Stimulated activated naive B cell treated with anti-CD40 and anti-IgM and Interleukin-4, amounts not matched to agents 10 μg/mL and 1 μg/mL and 100 μg/mL, for 72 hours (primary cell): ENCODE measurements around the gene ATP8A2.

Experiments
- ATAC-seq, 2 donors: fragments of 150-1000 bp; cut with Tn5 transposase; replicated peaks; 2 replicates each; pipeline ENCODE4 v1.10.0; 2021; ENCODE audit warnings: moderate library complexity in 1 of 2
- DNase-seq: peaks from one replicate; pipeline ENCODE4 v3.0.0; 2021
- H3K27ac Mint-ChIP-seq: one replicate; pipeline ENCODE4 v1.8.0; 2022; ENCODE audit warnings: mild to moderate bottlenecking, mixed read lengths
- H3K27me3 Mint-ChIP-seq, 2 donors: one replicate each; pipeline ENCODE4 v1.8.0; 2022; ENCODE audit warnings: mixed read lengths in 2 of 2
- H3K36me3 Mint-ChIP-seq, 2 donors: one replicate each; pipeline ENCODE4 v1.8.0; 2022; ENCODE audit warnings: mixed read lengths in 2 of 2, mild to moderate bottlenecking in 1 of 2
- H3K4me1 Mint-ChIP-seq, 2 donors: one replicate each; pipeline ENCODE4 v1.8.0; 2022; ENCODE audit warnings: mixed read lengths in 2 of 2, mild to moderate bottlenecking in 1 of 2
- H3K4me3 Mint-ChIP-seq, 2 donors: one replicate each; pipeline ENCODE4 v1.8.0; 2022; ENCODE audit warnings: mild to moderate bottlenecking in 2 of 2, mixed read lengths in 2 of 2, moderate library complexity in 1 of 2
- H3K9me3 Mint-ChIP-seq, 2 donors: one replicate each; pipeline ENCODE4 v1.8.0; 2022; ENCODE audit warnings: mixed read lengths in 2 of 2, mild to moderate bottlenecking in 1 of 2

ATP8A2 gene

GRCh38 chr13:25727250-25727649, 355.5 kb downstream of the ATP8A2 start:
- Mint-ChIP-seq H3K4me3 (no peak overlapping the region), H3K9me3 (peaks cover 0 to 4% of the 10 kb centered on the region in 2 donors), H3K4me1 (no peaks in the 10 kb centered on the region), H3K27ac (no peak overlapping the region), H3K27me3 (peaks cover 0 to 14% of the 10 kb centered on the region in 2 donors), H3K36me3 (no peaks in the 10 kb centered on the region)
- ATAC-seq (no peak), DNase-seq (no peak)

GRCh38 chr13:25727810-25728209, 356.0 kb downstream of the ATP8A2 start:
- Mint-ChIP-seq H3K4me1 (no peaks in the 10 kb centered on the region), H3K9me3 (peaks cover 0 to 4% of the 10 kb centered on the region in 2 donors), H3K36me3 (no peaks in the 10 kb centered on the region), H3K27ac (no peak overlapping the region), H3K4me3 (no peak overlapping the region), H3K27me3 (peaks cover 0 to 14% of the 10 kb centered on the region in 2 donors)
- no peak for ATAC-seq
- DNase-seq: no peak

- Mint-ChIP-seq H3K36me3 (no peaks in the 10 kb centered on the region), H3K4me3 (no peak overlapping the region), H3K27me3 (peaks cover 0 to 5% of the 10 kb centered on the region in 2 donors), H3K27ac (no peak overlapping the region), H3K9me3 (no peaks in the 10 kb centered on the region), H3K4me1 (no peaks in the 10 kb centered on the region)
- ATAC-seq (no peak), DNase-seq (no peak)
Measured at GRCh38 chr13:25729201-25729600, 357.4 kb downstream of the ATP8A2 start.

GRCh38 chr13:25731037-25731436, 359.3 kb downstream of the ATP8A2 start:
- Mint-ChIP-seq H3K27me3 (peaks cover 0 to 5% of the 10 kb centered on the region in 2 donors), H3K4me1 (no peaks in the 10 kb centered on the region), H3K36me3 (no peaks in the 10 kb centered on the region), H3K27ac (no peak overlapping the region), H3K4me3 (no peak overlapping the region), H3K9me3 (no peaks in the 10 kb centered on the region)
- DNase-seq (no peak), ATAC-seq (no peak)

- no peak for DNase-seq
- ATAC-seq: no peak
- Mint-ChIP-seq H3K4me3 (no peak overlapping the region), H3K9me3 (no peaks in the 10 kb centered on the region), H3K36me3 (no peaks in the 10 kb centered on the region), H3K4me1 (no peaks in the 10 kb centered on the region), H3K27me3 (peaks cover 0 to 5% of the 10 kb centered on the region in 2 donors), H3K27ac (no peak overlapping the region)
Measured at GRCh38 chr13:25731536-25731935, 359.8 kb downstream of the ATP8A2 start.

- Mint-ChIP-seq H3K27ac (no peak overlapping the region), H3K9me3 (no peaks in the 10 kb centered on the region), H3K36me3 (no peaks in the 10 kb centered on the region), H3K4me1 (no peaks in the 10 kb centered on the region), H3K4me3 (no peak overlapping the region), H3K27me3 (peaks cover 0 to 5% of the 10 kb centered on the region in 2 donors)
- DNase-seq (no peak), ATAC-seq (no peak)
Measured at GRCh38 chr13:25732111-25732865, 360.5 kb downstream of the ATP8A2 start.

GRCh38 chr13:25733001-25733491, 361.3 kb downstream of the ATP8A2 start:
- Mint-ChIP-seq H3K4me3 (no peak overlapping the region), H3K4me1 (no peaks in the 10 kb centered on the region), H3K27ac (no peak overlapping the region), H3K27me3 (peaks cover 0 to 5% of the 10 kb centered on the region in 2 donors), H3K9me3 (no peaks in the 10 kb centered on the region), H3K36me3 (no peaks in the 10 kb centered on the region)
- DNase-seq (no peak), ATAC-seq (no peak)

- Mint-ChIP-seq H3K4me3 (no peak overlapping the region), H3K27me3 (peaks cover 0 to 5% of the 10 kb centered on the region in 2 donors), H3K27ac (no peak overlapping the region), H3K36me3 (no peaks in the 10 kb centered on the region), H3K9me3 (no peaks in the 10 kb centered on the region), H3K4me1 (no peaks in the 10 kb centered on the region)
- ATAC-seq (no peak), DNase-seq (no peak)
Measured at GRCh38 chr13:25733696-25734435, 362.1 kb downstream of the ATP8A2 start.

- no peaks in the 10 kb centered on the region for H3K36me3 Mint-ChIP-seq
- peaks cover 0 to 4% of the 10 kb centered on the region in 2 donors for H3K27me3 Mint-ChIP-seq
- H3K4me1 Mint-ChIP-seq: no peaks in the 10 kb centered on the region
- ATAC-seq: no peak
- no peak for DNase-seq
- no peak overlapping the region for H3K27ac Mint-ChIP-seq
- no peak overlapping the region for H3K4me3 Mint-ChIP-seq
- no peaks in the 10 kb centered on the region for H3K9me3 Mint-ChIP-seq
Measured at GRCh38 chr13:25738342-25739196, 366.8 kb downstream of the ATP8A2 start.

- Mint-ChIP-seq H3K4me1 (no peaks in the 10 kb centered on the region), H3K4me3 (no peak overlapping the region), H3K27ac (no peak overlapping the region)
Measured at GRCh38 chr13:25739376-25739775, 367.6 kb downstream of the ATP8A2 start.

GRCh38 chr13:25741796-25742195, 370.0 kb downstream of the ATP8A2 start:
- Mint-ChIP-seq H3K27ac (no peak overlapping the region), H3K4me3 (no peak overlapping the region), H3K27me3 (peaks cover 0 to 4% of the 10 kb centered on the region in 2 donors), H3K36me3 (no peaks in the 10 kb centered on the region), H3K4me1 (no peaks in the 10 kb centered on the region), H3K9me3 (no peaks in the 10 kb centered on the region)
- DNase-seq (no peak), ATAC-seq (no peak)

More at GRCh38 chr13:25739376-25739775, 367.6 kb downstream of the ATP8A2 start:
- Mint-ChIP-seq H3K36me3 (no peaks in the 10 kb centered on the region), H3K9me3 (no peaks in the 10 kb centered on the region), H3K27me3 (peaks cover 0 to 4% of the 10 kb centered on the region in 2 donors)
- DNase-seq (no peak), ATAC-seq (no peak)

- Mint-ChIP-seq H3K4me1 (no peaks in the 10 kb centered on the region), H3K4me3 (no peak overlapping the region), H3K27me3 (peaks cover 0 to 4% of the 10 kb centered on the region in 2 donors), H3K27ac (no peak overlapping the region), H3K9me3 (no peaks in the 10 kb centered on the region), H3K36me3 (no peaks in the 10 kb centered on the region)
- DNase-seq (no peak), ATAC-seq (no peak)
Measured at GRCh38 chr13:25742220-25742619, 370.4 kb downstream of the ATP8A2 start.

GRCh38 chr13:25743421-25743820, 371.6 kb downstream of the ATP8A2 start:
- Mint-ChIP-seq H3K4me3 (no peak overlapping the region), H3K9me3 (no peaks in the 10 kb centered on the region), H3K36me3 (no peaks in the 10 kb centered on the region), H3K27ac (no peak overlapping the region), H3K27me3 (peaks cover 0 to 8% of the 10 kb centered on the region in 2 donors), H3K4me1 (no peaks in the 10 kb centered on the region)
- DNase-seq: no peak
- ATAC-seq: no peak

- no peak overlapping the region for H3K27ac Mint-ChIP-seq
- DNase-seq (no peak), ATAC-seq (no peak)
- H3K4me1 Mint-ChIP-seq: no peaks in the 10 kb centered on the region
- H3K9me3 Mint-ChIP-seq: no peaks in the 10 kb centered on the region
- no peak overlapping the region for H3K4me3 Mint-ChIP-seq
- H3K27me3 Mint-ChIP-seq: peaks cover 4 to 12% of the 10 kb centered on the region in 2 donors
- no peaks in the 10 kb centered on the region for H3K36me3 Mint-ChIP-seq
Measured at GRCh38 chr13:25744178-25744577, 372.4 kb downstream of the ATP8A2 start.
